Neutrophil (primary cell): ENCODE data around the gene GRID2.
"Not testable (repeated sequence)": the region's sequence is repeated elsewhere in the genome, so short reads cannot be mapped to it uniquely, and the experiment has no call there.

ENCODE experiments used
- H3K27ac ChIP-seq: fragments of 200-600 bp; sonication (generic); 2 replicates; pipeline ENCODE4 v1.5.1; 2016; ENCODE audit warnings: mild to moderate bottlenecking, moderate library complexity
- H3K27me3 ChIP-seq: fragments of 200-600 bp; sonication (generic); 2 replicates; pipeline ENCODE4 v1.6.0; 2016; ENCODE audit warnings: mild to moderate bottlenecking
- H3K36me3 ChIP-seq: fragments of 200-600 bp; sonication (generic); 2 replicates; pipeline ENCODE4 v1.5.1; 2017
- H3K4me1 ChIP-seq, 2 experiments: fragments of 200-600 bp in 1 of 2; sonication (generic) in 1 of 2; 1 replicate in 1 of 2; 2 replicates in 1 of 2; pipeline versions ENCODE4 v1.5.1 to v1.6.1; 2013 to 2016; ENCODE audit warnings: low read depth in 1 of 2, low read length in 1 of 2, mild to moderate bottlenecking in 1 of 2, moderate library complexity in 1 of 2; ENCODE audit not compliant: control insufficient read depth in 1 of 2, insufficient read depth in 1 of 2
- H3K4me3 ChIP-seq, 2 experiments: fragments of 200-600 bp in 1 of 2; sonication (generic) in 1 of 2; 1 replicate in 1 of 2; 2 replicates in 1 of 2; pipeline ENCODE4 v1.5.1; 2013 to 2016; ENCODE audit warnings: low read depth in 1 of 2, low read length in 1 of 2, mild to moderate bottlenecking in 1 of 2, moderate library complexity in 1 of 2
- H3K9me3 ChIP-seq: fragments of 200-600 bp; sonication (generic); 2 replicates; pipeline ENCODE4 v1.5.1; 2016
- CTCF ChIP-seq: fragments of 200-600 bp; sonication (generic); IDR thresholded peaks from 2 replicates; pipeline ENCODE4 v1.5.1; 2016; ENCODE audit warnings: antibody characterized with exemption

GRID2 gene

GRCh38 chr4:93267747-93268146 lies 964.0 kb downstream of the GRID2 start:
- H3K4me3 ChIP-seq: no peak overlapping the region

GRCh38 chr4:93285346-93285745 lies 981.6 kb downstream of the GRID2 start:
- no peaks in the 10 kb centered on the region for H3K27me3 ChIP-seq
- H3K36me3 ChIP-seq: no peaks in the 10 kb centered on the region
- H3K4me1 ChIP-seq: no peaks in the 10 kb centered on the region
- H3K4me3 ChIP-seq: no peak overlapping the region
- no peak overlapping the region for H3K27ac ChIP-seq
- TF ChIP-seq CTCF: no peak
- no peaks in the 10 kb centered on the region for H3K9me3 ChIP-seq

More at GRCh38 chr4:93267747-93268146, 964.0 kb downstream of the GRID2 start:
- Histone ChIP-seq H3K4me1 (no peaks in the 10 kb centered on the region), H3K27me3 (no peaks in the 10 kb centered on the region), H3K36me3 (no peaks in the 10 kb centered on the region), H3K9me3 (no peaks in the 10 kb centered on the region), H3K27ac (no peak overlapping the region)
- no peak for TF ChIP-seq CTCF

- H3K27ac ChIP-seq: no peak overlapping the region
- H3K36me3 ChIP-seq: no peaks in the 10 kb centered on the region
- no peaks in the 10 kb centered on the region for H3K27me3 ChIP-seq
- H3K9me3 ChIP-seq: no peaks in the 10 kb centered on the region
- no peak overlapping the region for H3K4me3 ChIP-seq
- H3K4me1 ChIP-seq: no peaks in the 10 kb centered on the region
- TF ChIP-seq CTCF: no peak
Observed at GRCh38 chr4:93289241-93289640, 985.5 kb downstream of the GRID2 start.

GRCh38 chr4:93289831-93290230 lies 986.1 kb downstream of the GRID2 start:
- no peak for TF ChIP-seq CTCF
- Histone ChIP-seq H3K4me3 (no peak overlapping the region), H3K4me1 (no peaks in the 10 kb centered on the region)

GRCh38 chr4:93299118-93299517 lies 995.4 kb downstream of the GRID2 start:
- H3K27me3 ChIP-seq: no peaks in the 10 kb centered on the region
- H3K4me1 ChIP-seq: no peaks in the 10 kb centered on the region
- H3K4me3 ChIP-seq: no peak overlapping the region
- no peak overlapping the region for H3K27ac ChIP-seq
- no peaks in the 10 kb centered on the region for H3K36me3 ChIP-seq
- TF ChIP-seq CTCF: no peak
- no peaks in the 10 kb centered on the region for H3K9me3 ChIP-seq

More at GRCh38 chr4:93289831-93290230, 986.1 kb downstream of the GRID2 start:
- H3K36me3 ChIP-seq: no peaks in the 10 kb centered on the region
- no peak overlapping the region for H3K27ac ChIP-seq
- no peaks in the 10 kb centered on the region for H3K27me3 ChIP-seq
- no peaks in the 10 kb centered on the region for H3K9me3 ChIP-seq

GRCh38 chr4:93300780-93301555 lies 997.2 kb downstream of the GRID2 start:
- H3K9me3 ChIP-seq, H3K27me3 ChIP-seq, H3K36me3 ChIP-seq, H3K4me1 ChIP-seq, H3K4me3 ChIP-seq, H3K27ac ChIP-seq: not testable (repeated sequence)
